Fibroblast of lung (primary cell): ENCODE measurements around the gene TROAP.

Experiments
- CTCF ChIP-seq, 2 donors: IDR thresholded peaks in 1 of 2; conservative IDR thresholded peaks in 1 of 2; 1 replicate in 1 of 2; 2 replicates in 1 of 2; pipeline ENCODE4 v1.5.1; 2011 to 2012; ENCODE audit warnings: low read length in 2 of 2, control low read depth in 1 of 2, inconsistent platforms in 1 of 2, low read depth in 1 of 2, mild to moderate bottlenecking in 1 of 2
- EZH2 ChIP-seq: IDR thresholded peaks from 2 replicates; pipeline ENCODE4 v1.5.1; 2012; ENCODE audit warnings: low read length, control low read depth, mild to moderate bottlenecking; ENCODE audit errors: missing control alignments

- TF ChIP-seq CTCF (conservative IDR thresholded peaks at IDR 0.05 in 1 of 2, IDR thresholded peaks at IDR 0.05 in 1 of 2; ENCODE audit: low read depth in 1 of 2, low read length in 2 of 2) (no peak), EZH2 (no peak)
Measured at GRCh38 chr12:49335118-49335954, 12.3 kb downstream of the TROAP start.
